Measurements from ENCODE around the gene KCNA4. TPM values are rescaled to one million over a fixed set of nuclear protein-coding genes. Genes with fewer than 3 reads are reported as not detected.
"Not testable (repeated sequence)": the region's sequence is repeated elsewhere in the genome, so short reads cannot be mapped to it uniquely, and the experiment has no call there.

KCNA4 gene
- 0.10 and 0.12 TPM in 2 replicates for total RNA-seq (2014; rRNA removed; shearing (Covaris generic))

- no peak for DNase-seq (ENCODE audit: low read depth)
These were observed at the start of gene KCNA4 for GRCh38 chr11:30016588-30017363. TSS of gene KCNA4 (minus strand) at chr11:30017030. CDS start at chr11:30012678, 4,352 bp downstream.

DNA sequence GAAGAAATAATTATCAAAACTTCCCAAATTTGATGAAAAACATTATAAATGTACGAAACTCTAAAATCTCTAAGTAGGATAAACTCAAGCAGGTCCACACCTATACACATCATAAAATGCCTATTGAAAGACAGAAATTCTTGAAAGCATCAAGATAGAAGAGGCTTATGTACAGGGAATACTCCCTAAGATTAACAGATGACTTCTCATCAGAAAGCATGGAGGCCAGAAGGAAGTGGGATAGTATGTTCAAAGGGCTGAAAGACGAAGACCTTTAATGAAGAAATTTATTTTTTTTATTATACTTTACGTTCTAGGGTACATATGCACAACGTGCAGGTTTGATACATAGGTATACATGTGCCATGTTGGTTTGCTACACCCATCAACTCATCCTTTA lies 45.3 kb upstream of the KCNA4 start:
- DNase-seq (ENCODE audit: low read depth), result no peak

DNA sequence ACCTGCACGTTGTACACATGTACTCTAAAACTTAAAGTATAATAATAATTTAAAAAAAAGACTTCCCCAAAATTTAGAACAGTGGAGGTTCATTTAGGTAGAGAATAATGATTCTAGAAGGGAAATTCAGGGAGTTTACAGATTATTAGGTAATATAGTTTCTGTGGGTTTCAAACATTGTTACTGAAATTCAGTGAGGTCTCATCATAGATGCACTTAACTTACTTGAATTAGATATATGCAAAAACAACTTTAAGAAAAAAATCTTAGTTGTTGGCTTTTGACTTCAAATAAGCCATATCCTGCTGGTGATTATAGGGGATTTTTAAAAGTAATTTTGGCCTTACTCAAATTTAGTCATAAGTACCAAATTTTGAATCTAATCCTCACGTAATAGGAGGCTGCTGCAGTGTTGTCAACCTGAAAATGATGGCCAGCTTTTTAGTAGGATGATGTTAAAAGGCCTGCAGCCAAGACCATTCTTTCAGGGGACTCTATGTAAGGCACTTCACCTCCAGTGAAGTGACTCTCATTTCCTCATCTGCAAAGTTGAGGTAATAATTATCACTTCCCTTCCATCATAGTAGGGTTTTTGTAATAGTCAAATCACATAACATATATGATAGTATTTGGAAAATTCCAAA lies 42.5 kb upstream of the KCNA4 start:
- no peak for DNase-seq (ENCODE audit: low read depth)

GRCh38 chr11:30049214-30049613 lies 32.4 kb upstream of the KCNA4 start:
- no peak for DNase-seq (ENCODE audit: low read depth)

- peak; percentile 5 for DNase-seq (ENCODE audit: low read depth)
These were observed 29.7 kb upstream of the KCNA4 start for GRCh38 chr11:30046578-30046945.

GRCh38 chr11:30045921-30046577 lies 29.2 kb upstream of the KCNA4 start:
- DNase-seq (ENCODE audit: low read depth), result no peak

- no peak for DNase-seq (ENCODE audit: low read depth)
These were observed 28.3 kb upstream of the KCNA4 start for GRCh38 chr11:30045144-30045543.

DNA sequence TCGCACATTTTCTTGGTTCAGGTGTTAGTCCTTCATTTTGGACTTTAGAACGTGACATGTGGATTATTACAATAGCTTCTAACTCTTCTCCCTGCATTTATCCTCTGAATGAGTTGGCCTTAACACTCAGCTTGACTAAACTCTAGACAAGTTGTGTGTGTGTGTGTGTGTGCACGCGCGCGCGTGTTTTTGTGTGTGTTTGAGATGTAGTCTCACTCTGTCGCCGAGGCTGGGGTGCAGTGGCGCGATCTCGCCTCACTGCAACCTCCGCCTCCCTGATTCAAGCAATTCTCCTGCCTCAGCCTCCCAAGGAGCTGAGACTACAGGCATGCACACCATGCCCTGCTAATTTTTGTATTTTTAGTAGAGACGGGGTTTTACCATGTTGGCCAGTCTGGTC lies 24.3 kb upstream of the KCNA4 start:
- no peak for DNase-seq (ENCODE audit: low read depth)

DNA sequence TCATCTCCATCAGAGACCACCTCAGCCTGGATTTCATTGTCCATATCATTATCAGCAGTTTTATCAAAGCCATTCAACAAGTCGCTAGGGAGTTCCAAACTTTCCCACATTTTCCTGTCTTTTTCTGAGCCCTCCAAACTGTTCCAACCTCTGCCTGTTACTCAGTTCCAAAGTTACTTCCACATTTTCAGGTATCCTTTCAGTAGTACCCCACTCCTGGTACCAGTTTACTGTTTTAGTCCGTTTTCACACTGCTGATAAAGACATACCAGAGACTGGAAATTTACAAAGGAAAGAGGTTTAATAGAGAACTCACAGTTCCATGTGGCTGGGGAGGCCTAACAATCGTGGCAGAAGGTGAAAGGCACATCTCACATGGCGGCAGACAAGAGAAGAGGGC lies 17.9 kb upstream of the KCNA4 start:
- not testable (repeated sequence) for DNase-seq (ENCODE audit: low read depth)

- not testable (repeated sequence) for DNase-seq (ENCODE audit: low read depth)
These were observed 17.3 kb upstream of the KCNA4 start for GRCh38 chr11:30034166-30034565.

- no peak for DNase-seq (ENCODE audit: low read depth)
These were observed 8.7 kb upstream of the KCNA4 start for GRCh38 chr11:30025396-30026139.

- no peak for DNase-seq (ENCODE audit: low read depth)
These were observed 6.2 kb upstream of the KCNA4 start for GRCh38 chr11:30023074-30023473.

GRCh38 chr11:30019481-30019880 lies 2.7 kb upstream of the KCNA4 start:
- DNase-seq (ENCODE audit: low read depth), result no peak

DNA sequence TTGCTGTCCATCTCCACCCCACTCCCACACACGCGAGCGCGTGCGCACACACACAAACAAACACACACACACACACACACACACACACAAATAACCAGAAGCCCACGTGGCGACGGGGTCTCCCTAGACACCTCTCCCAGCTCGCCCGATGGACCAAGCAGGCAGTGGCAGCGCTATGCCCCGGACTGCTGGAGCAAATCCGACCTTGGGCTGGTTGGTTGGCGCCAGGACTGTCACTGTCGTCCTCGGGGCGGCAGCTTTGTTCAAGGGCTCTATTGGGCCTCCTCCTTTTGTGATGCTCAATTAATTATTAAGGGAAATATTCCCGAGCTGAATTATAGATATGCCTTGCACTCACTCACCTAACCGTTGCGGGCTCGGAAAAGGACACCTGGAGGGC lies 1.7 kb upstream of the KCNA4 start:
- DNase-seq (ENCODE audit: low read depth), result no peak

- no peak for DNase-seq (ENCODE audit: low read depth)
These were observed 640 bp upstream of the KCNA4 start for GRCh38 chr11:30017445-30017895.

DNA sequence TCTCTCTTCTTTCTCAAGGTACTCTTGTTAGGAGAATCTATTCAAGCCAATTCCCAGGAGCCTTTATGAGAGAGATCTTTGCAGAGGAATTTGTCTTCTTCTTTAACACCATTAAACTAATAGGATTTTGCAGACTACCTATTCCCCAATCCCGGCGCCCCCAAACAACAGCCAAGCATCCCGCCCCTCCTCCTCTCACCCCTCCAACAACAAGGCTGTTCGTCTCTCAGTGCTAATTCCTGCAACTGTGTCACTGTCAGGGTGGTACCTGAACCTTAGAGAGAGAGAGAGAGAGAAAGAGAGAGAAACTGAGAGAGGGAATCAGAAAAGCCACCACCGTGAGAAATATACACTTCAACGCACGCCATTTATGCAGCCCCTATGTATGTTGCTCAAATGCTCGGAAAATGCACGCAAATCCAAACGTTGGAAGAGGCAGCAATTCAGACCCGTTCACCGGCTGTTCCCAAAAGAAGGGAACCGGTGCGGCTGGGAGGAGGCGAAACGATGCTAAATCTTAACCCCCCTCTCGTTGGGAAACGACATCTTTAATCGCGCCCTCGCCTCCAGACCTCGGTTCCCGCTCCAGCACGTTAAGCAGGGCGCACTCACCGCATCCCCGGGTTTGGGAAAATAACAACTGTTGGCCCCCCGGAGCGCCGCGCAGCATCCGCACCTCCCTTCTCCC lies 961 bp downstream of the KCNA4 start:
- DNase-seq (ENCODE audit: low read depth), result no peak

DNA sequence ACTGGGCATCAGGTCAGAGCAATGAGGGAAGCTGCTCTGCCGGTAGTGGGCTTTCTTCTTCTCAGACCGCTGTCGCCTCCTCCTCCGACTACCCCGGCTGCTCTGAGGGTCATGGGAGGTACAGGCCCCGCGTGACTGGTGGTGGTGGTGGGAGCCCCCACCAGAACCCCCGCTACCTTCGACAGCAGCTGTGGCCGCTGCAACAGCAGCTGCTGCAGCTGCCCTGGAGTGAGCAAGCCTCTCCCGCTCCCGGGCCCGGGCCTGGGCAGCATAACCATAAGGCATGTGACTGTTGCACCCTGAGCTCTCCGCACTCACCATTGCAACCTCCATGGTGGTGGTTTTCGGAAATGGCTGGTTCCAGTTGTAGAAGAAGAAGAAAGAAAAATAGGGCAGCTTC lies 4.5 kb downstream of the KCNA4 start:
- no peak for DNase-seq (ENCODE audit: low read depth)

DNA sequence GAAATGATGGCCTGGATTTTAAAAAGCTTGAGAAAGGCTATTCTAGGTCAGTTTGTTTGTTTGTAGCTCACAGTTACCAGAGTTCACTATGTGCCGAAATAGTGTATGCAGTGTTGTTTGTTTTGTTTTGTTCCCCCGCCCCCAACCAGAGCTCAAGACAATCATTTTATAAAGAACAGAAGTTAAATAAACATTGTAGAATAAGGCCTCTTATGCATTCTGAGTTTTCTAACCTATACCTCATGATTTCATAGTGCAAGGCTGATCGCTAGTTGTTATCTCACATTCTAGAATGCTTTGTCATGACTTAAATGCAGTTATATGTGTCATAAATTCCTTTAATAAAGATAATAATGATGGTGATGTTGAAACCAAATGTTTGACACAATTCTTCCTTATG lies 7.8 kb downstream of the KCNA4 start:
- DNase-seq (ENCODE audit: low read depth), result no peak

GRCh38 chr11:30006876-30007275 lies 10.0 kb downstream of the KCNA4 start:
- DNase-seq (ENCODE audit: low read depth), result no peak

GRCh38 chr11:30002157-30002785 lies 14.6 kb downstream of the KCNA4 start:
- no peak for DNase-seq (ENCODE audit: low read depth)
